Suprapubic skin (tissue), 4 donors: Measurements from ENCODE around the gene FOXO6. TPM values are rescaled to one million over a fixed set of nuclear protein-coding genes. Genes with fewer than 3 reads are reported as not detected.
A peak's percentile ranks its signal among the peaks of the same experiment; 100 is the strongest.

Source experiments
- DNase-seq, 2 donors: peaks; one replicate each; pipeline ENCODE4 v3.0.0-alpha.2; 2019; ENCODE audit warnings: low spot score in 2 of 2
- H3K27ac ChIP-seq: fragments of 200-600 bp; sonication (generic); one replicate; pipeline ENCODE4 v1.5.1; 2019
- H3K27me3 ChIP-seq: fragments of 200-600 bp; sonication (generic); one replicate; pipeline ENCODE4 v1.5.1; 2019
- H3K36me3 ChIP-seq: fragments of 200-600 bp; sonication (generic); one replicate; pipeline ENCODE4 v1.5.1; 2019
- H3K4me1 ChIP-seq: fragments of 200-600 bp; sonication (generic); one replicate; pipeline ENCODE4 v1.5.1; 2019
- H3K4me3 ChIP-seq: fragments of 200-600 bp; sonication (generic); one replicate; pipeline ENCODE4 v1.5.1; 2019; ENCODE audit warnings: mild to moderate bottlenecking
- H3K9me3 ChIP-seq: fragments of 200-600 bp; sonication (generic); one replicate; pipeline ENCODE4 v1.5.1; 2019
- EP300 ChIP-seq: sonication (generic); formaldehyde crosslinking; IDR thresholded peaks from one replicate; pipeline ENCODE4 v1.6.1; 2017; ENCODE audit warnings: antibody characterized with exemption
- POLR2A ChIP-seq, 2 donors: fragments of 450-650 bp; IDR thresholded peaks; one replicate each; pipeline ENCODE4 v1.6.1; 2017; ENCODE audit warnings: antibody characterized with exemption in 2 of 2, mild to moderate bottlenecking in 2 of 2, moderate library complexity in 2 of 2
- POLR2AphosphoS5 ChIP-seq, 3 donors: sonication (generic); formaldehyde crosslinking; IDR thresholded peaks; one replicate each; pipeline ENCODE4 v1.6.1; 2017; ENCODE audit warnings: antibody characterized with exemption in 3 of 3
- WGBS: methylation state at CpG from one replicate; pipeline ENCODE4 v1.1.5; 2018; 5-methylcytosine and 5-hydroxymethylcytosine counted together
- total RNA-seq, 4 donors: library from RNA; depleted of rRNA; stranded (reverse); fragments of >200 nt; gene quantifications; one replicate each; pipeline ENCODE4 v1.1.0, GENCODE V29; 2016
- TF ChIP-seq, protein P1 (sequence below), 2 donors: fragments of 200-600 bp in 1 of 2; fragments of 450-650 bp in 1 of 2; sonication (generic) in 1 of 2; IDR thresholded peaks; one replicate each; pipeline ENCODE4 v1.5.1; 2016 to 2019; ENCODE audit warnings: antibody characterized with exemption in 2 of 2, mild to moderate bottlenecking in 1 of 2, moderate library complexity in 1 of 2

FOXO6 gene
- total RNA-seq, 4 donors from 2014 or later = 1.4 to 2.8 (median 1.6) TPM

DNA sequence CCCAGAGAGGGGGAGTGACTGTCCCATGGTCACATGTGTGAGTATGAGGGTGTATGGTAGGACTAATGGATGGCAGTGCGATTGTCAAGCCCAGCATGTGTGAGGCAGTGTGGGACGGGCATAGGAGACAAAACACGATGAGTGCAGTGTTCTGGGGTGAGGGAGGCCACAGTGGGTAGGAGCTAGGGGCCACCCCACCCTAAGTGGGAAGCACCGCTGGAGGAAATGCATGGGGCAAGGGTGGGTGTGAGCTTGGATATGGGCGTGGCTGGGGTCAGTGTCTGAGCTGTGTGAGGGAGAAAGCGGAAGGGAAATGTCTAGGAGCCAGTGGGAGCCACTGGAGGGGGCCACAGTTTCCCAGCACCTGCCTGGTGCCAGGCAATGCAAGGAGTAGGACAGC, 56.5 kb downstream of the FOXO6 start:
- no peak for DNase-seq
- Histone ChIP-seq H3K9me3 (no peaks in the 10 kb centered on the region), H3K4me1 (peaks cover 37% of the 10 kb centered on the region), H3K27me3 (no peaks in the 10 kb centered on the region), H3K36me3 (no peaks in the 10 kb centered on the region), H3K4me3 (no peak overlapping the region), H3K27ac (peak overlapping the region; percentile 92)
- TF ChIP-seq POLR2AphosphoS5 (IDR thresholded peaks at IDR 0.05) (no peak), EP300 (no peak), POLR2A (IDR thresholded peaks at IDR 0.05) (no peak)
- TF ChIP-seq, protein P1, sequence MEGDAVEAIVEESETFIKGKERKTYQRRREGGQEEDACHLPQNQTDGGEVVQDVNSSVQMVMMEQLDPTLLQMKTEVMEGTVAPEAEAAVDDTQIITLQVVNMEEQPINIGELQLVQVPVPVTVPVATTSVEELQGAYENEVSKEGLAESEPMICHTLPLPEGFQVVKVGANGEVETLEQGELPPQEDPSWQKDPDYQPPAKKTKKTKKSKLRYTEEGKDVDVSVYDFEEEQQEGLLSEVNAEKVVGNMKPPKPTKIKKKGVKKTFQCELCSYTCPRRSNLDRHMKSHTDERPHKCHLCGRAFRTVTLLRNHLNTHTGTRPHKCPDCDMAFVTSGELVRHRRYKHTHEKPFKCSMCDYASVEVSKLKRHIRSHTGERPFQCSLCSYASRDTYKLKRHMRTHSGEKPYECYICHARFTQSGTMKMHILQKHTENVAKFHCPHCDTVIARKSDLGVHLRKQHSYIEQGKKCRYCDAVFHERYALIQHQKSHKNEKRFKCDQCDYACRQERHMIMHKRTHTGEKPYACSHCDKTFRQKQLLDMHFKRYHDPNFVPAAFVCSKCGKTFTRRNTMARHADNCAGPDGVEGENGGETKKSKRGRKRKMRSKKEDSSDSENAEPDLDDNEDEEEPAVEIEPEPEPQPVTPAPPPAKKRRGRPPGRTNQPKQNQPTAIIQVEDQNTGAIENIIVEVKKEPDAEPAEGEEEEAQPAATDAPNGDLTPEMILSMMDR (IDR thresholded peaks at IDR 0.05) = no peak
- 69% methylated on average over 6 of the region's 6 CpGs for WGBS

DNA sequence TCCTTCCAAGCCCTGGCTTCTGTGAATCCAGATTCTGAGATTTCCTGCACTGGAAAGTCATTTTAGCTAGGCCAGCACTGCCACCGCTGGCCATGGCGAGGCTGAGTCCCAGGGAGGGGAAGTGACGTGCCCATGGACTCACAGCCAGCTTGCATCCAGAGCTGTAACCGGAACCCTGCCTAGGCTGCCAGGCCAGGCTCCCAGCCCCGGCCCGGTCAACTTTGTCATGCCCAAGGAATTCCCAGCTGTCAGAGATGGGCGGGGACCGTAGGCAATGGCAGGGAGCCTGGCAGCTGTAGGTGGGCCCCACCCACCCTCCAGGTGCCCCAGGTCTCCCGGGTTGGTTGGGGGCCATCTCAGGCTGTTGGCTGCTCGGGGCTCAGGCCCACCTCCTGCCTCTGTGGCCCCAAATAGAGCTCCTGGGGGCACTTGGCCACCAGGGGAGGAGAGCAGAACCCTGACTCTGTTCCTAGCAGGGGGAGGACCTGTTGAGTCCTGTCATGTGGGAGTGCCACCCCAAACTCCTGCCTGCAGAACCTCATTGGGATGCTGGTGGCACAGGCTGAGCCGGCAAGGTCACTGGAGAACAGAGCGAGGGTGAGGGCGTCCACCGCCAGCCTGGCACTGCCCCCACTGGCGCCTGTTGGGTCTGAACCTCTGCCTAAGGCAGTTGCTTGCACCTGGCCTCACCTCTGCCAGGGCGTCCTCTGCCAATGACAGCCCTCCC, 57.8 kb downstream of the FOXO6 start:
- TF ChIP-seq, protein P1 (IDR thresholded peaks at IDR 0.05) = no peak
- TF ChIP-seq POLR2A (IDR thresholded peaks at IDR 0.05) (no peak), POLR2AphosphoS5 (IDR thresholded peaks at IDR 0.05) (no peak), EP300 (no peak)
- 24% methylated on average over 10 of the region's 16 CpGs for WGBS
- Histone ChIP-seq H3K27me3 (no peaks in the 10 kb centered on the region), H3K36me3 (no peaks in the 10 kb centered on the region), H3K27ac (peak overlapping the region; percentile 92), H3K4me3 (no peak overlapping the region), H3K9me3 (no peaks in the 10 kb centered on the region), H3K4me1 (peaks cover 37% of the 10 kb centered on the region)
- DNase-seq = peak; percentile 93

DNA sequence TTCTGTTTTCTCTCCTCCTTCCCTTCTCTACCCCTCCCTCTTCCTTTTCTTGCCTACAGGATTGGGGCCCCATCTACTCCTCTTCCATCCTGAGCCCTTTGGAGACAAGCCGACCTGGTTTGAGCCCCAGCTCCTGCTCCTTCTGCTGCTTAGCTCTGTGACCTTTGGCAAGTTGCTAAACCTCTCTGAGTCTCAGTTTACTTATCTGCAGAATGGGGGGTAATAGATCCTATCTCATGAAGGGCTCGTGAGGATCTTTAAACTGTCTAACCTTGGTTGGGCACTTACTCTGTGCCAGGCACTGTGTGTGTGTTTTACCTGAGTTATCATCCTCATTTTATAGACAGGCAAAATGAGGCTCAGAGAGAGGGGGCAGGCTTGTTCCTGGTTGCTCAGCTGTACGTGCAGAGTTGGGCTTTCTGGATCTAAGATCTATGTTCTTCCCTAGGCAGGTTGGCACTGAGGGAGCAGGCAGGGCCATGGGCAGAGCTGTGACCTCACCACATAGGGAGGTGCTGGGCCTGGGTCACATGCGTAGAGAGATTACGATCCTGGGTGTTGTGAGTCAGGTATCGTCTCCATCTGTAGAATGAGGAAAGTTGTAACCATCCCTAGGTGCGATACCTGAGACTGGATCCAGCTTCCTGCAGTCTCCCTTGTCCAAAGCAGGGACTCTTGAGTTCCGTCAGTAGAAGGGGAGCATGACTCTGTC, 58.5 kb downstream of the FOXO6 start:
- TF ChIP-seq POLR2A (IDR thresholded peaks at IDR 0.05) (no peak), POLR2AphosphoS5 (IDR thresholded peaks at IDR 0.05) (no peak), EP300 (no peak)
- TF ChIP-seq, protein P1 (IDR thresholded peaks at IDR 0.05) = no peak
- H3K36me3 ChIP-seq = no peaks in the 10 kb centered on the region
- no peaks in the 10 kb centered on the region for H3K27me3 ChIP-seq
- peak overlapping the region; percentile 92 for H3K27ac ChIP-seq
- 47% methylated on average over 7 of the region's 8 CpGs for WGBS
- peaks cover 37% of the 10 kb centered on the region for H3K4me1 ChIP-seq
- H3K9me3 ChIP-seq = no peaks in the 10 kb centered on the region
- no peak overlapping the region for H3K4me3 ChIP-seq
- no peak for DNase-seq

DNA sequence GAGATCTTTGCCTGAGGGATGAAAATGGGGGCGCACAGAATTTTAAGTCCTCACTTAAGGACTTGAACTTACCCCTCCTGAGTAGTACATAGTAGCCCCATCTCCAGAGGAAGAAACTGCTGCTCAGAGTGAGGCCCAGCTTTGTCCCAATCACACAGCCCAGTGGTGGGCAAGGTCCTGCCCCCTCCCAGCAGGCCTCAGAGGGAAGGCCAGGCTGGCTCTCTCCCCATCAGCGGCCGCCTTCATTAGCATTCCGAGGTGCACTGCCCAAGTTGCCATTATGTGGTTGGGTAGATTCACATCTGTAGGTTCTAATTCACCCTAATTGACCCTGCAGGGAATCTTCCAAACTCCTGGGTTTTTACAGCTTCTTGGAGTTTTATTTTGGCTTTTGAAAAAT, 59.1 kb downstream of the FOXO6 start:
- TF ChIP-seq POLR2A (IDR thresholded peaks at IDR 0.05) (no peak), POLR2AphosphoS5 (IDR thresholded peaks at IDR 0.05) (no peak)
- TF ChIP-seq, protein P1 (IDR thresholded peaks at IDR 0.05) = no peak
- WGBS = 56% methylated on average over 4 of the region's 4 CpGs
- H3K27ac ChIP-seq = peak overlapping the region; percentile 92

DNA sequence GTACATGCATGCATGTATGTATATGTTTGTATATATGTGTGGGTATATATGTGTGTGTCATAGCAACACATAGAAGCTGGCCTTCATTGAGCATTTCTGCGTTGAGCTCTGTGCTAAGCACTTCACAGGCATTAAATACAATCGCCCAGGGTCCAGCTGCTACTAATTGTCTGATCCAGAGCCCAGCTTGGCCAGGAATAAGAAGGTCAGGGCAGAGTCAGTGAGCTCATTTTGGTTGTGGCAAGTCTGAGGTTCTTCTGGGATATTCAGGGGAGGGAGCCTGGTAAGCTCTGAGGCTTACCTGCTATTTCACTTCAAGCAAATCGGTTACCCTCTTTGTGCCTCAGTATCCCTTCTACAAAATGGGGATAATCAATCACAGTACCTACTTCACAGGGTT, 59.6 kb downstream of the FOXO6 start:
- Histone ChIP-seq H3K4me3 (no peak overlapping the region), H3K27ac (no peak overlapping the region), H3K36me3 (no peaks in the 10 kb centered on the region), H3K4me1 (peaks cover 37% of the 10 kb centered on the region), H3K27me3 (no peaks in the 10 kb centered on the region), H3K9me3 (no peaks in the 10 kb centered on the region)
- 66% methylated on average over 3 of the region's 3 CpGs for WGBS
- TF ChIP-seq, protein P1 (IDR thresholded peaks at IDR 0.05) = no peak
- no peak for TF ChIP-seq POLR2AphosphoS5 (IDR thresholded peaks at IDR 0.05)
- no peak for TF ChIP-seq EP300
- no peak for TF ChIP-seq POLR2A (IDR thresholded peaks at IDR 0.05)
- DNase-seq = no peak

More for the DNA sequence above, 59.1 kb downstream of the FOXO6 start:
- H3K27me3 ChIP-seq = no peaks in the 10 kb centered on the region
- H3K4me3 ChIP-seq = no peak overlapping the region
- H3K9me3 ChIP-seq = no peaks in the 10 kb centered on the region
- no peaks in the 10 kb centered on the region for H3K36me3 ChIP-seq
- DNase-seq = no peak
- H3K4me1 ChIP-seq = peaks cover 37% of the 10 kb centered on the region
